NCI-H2196 treated with DMSO at 0.1 percent for 48 hours (cell line): ENCODE data around the gene CRADD.
"Not testable (repeated sequence)": the region's sequence is repeated elsewhere in the genome, so short reads cannot be mapped to it uniquely, and the experiment has no call there.

Source experiments
- DNase-seq: peaks from one replicate; lab custom pipeline; 2025; ENCODE audit not compliant: unreplicated experiment; lab: John Stamatoyannopoulos, UW

The CRADD gene

DNA sequence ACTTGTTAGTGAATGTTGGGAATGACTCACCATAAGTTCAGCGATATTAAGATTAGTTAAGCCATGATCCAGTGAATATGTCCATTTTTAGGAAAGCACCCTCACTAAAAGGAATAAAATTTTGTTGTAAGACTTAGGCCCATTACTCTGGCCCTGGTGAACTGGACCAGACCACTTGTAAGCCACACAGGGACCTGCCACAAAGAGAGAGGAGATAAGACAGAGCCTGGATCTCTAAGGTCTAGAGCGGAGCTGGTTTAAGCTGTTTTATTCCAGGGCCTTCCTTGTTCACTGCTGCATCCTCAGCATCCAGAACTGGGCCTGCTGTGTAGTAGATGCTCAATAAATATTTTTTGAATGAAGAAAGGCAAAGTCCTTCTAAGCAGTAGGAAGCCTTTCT is 79.1 kb downstream of the CRADD start:
- no peak for DNase-seq

DNA sequence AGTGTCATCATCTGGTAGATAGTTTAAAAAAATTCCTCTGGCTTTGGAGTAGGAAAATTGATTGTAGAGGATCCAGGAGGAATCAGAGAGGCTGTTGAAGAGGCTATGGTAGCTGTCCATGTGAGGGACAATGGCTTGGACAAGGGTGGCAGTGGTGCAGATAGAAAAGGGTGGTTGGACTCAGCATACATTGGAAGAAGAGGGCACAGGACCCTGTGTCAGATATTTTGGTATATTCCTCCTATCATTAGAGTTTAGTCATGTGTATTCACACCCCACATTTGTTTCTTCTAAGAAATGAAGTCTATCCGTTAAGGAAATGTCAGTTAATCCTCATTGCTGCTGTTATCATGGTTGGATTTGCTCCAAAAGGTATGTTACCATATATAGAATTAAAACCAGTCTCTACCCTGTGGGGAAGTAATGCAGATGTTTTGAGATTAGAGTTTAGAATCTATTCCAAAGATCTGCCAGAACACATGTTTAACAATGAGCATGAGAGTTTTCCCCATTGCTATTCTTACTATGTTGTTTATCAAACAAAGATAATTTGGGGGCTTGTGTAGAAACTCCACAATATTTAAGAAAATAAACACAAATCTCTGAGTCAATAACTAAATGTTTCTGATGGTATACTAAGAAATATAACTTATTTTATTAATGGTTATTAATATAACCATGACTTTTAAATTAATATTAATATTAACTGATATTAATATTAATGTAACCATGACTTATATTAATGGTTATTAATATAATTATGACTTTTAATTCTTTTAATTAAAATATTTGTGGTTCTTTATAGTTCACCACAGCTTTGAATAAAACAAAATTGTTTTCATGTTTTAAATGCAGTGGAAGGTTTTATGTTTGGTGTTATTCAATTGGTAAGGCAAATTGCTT is 80.9 kb downstream of the CRADD start:
- no peak for DNase-seq

DNA sequence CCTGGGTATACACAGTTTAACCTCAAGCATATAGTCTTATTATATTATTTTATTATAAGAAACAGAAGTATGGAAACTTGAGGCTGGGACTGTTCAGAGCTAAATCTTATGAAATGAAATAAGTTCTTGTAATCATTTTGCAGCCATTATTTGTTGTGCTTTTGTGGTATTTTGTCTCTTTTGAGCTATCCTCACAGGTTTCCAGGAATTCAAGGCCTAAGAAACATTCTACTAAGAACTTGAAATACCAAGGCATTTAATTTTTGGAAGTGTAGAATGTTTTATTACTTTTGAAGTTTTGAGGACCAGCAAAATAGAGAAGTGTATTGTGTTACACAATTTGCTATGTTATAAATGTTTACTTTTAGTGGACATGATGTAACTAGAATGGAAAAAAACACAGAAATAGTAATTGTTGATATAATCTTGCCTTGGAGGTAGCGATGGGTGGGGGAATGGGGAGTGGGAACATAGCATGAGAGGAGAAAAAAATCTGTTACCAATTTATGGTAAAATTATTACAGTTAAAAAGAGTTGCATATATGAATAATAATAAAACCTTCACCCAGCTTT is 81.7 kb downstream of the CRADD start:
- DNase-seq = no peak

DNA sequence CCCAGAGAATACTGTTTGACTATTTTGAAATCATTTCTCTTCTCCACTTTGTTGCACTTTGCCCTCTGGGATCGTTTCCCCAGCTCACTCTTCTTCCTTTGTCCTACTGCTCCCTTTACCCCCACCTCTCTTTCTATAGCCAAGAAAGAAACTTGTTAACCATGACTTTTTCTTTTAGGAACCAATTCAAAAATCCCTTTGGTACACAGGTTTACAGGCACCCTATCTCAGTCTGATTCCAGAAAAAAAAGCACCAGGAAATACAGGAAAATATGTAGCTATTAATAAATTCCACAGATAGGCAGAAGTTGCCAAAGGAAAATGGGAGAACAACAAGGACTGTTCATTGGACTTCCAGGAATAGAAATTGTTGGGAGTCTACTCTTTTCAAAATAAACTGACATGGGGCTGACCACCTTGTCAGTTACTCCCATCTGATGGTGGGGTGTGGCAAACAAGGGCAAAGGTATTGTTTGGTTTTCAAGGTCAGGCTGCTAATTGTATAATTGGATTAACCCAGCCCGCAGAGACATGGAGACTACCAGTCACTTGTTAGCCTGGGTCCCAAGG is 82.4 kb downstream of the CRADD start:
- DNase-seq = no peak

DNA sequence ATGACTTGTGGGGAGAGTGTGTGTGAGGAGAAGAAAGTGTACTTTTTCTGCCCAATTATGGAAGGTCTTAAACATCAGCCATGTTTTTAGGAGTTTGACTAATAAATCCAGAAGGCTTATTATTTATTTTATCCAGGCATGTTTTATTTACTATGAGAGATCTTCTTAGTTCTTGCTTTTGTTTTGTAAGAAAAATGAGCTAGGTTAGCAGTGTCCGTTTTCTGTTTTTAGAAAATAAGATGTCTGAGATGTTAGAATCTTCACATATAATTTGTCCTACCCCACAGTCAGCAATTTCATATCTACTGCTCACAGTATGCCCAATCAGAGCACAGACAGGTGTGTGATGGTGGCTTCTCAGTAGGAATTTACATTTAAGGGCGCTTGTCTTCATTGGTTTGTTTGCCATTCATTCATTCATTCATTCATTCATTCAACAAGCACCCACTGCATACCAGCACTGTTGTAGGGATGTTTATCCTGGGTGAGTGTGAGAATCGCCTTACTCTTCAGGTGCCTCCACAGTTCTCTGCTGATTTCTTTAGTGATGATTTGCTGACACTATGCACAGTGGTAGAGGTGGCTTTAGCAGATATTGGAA is 83.2 kb downstream of the CRADD start:
- no peak for DNase-seq

DNA sequence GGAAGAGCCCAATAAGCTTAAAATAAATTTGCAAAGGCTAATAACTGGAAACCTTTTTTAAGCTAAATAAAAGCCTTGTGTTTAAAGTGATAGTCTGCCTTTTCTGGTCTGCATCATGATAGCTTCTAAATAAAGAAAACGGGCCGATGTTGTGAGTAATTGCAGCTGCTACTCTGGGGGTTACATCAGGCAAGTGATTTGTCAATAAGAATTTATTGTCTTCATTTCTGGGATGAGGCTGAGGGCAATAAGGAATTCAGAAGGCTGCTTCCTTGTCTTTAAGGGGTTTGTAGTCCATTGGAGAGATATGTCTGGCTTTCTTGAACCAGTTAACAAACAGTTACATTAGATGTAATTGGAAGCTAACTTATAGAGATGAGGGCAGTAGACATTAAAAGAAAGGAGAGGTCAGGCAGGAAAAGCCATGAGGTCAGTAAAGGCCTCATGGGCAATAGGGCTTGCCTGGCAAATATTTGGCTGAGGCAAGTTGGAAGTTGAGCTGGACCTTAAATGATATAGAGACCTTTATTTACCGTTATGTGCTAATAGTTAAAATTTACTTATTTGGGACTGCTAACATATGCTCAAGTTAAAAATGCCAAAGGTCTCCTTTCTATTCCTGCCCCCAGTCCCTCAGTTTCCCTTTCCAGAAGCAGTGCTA is 85.0 kb downstream of the CRADD start:
- DNase-seq = no peak

DNA sequence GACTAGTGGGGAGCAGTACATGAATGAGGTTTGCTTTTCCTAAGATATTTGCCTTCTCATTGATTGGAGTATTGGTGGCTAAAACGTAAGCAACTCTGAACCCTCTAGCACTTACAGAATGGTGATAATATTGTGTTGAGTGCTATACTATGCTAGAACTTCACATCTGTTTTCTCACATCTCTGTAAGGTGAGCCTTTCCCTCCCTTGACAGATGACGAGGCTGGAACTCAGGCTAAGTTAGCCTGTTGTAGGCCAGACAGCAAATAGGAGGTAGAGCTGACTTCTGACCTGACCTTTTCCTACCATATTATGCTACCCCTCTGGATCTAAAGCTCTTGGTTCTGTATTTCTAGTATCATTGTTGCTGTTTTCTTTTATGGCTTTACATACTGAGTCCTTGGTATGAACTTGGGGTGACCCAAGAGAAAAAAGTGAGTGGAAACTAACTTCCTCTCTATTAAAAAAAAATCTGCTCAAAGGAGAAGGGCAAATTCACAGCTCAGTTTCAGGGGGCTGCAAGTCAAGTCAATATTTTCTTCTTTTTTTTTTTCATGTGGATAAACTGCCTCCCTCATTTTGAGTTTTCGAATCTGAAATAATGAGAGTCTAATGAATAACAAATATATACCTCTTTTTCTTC is 85.9 kb downstream of the CRADD start:
- no peak for DNase-seq

DNA sequence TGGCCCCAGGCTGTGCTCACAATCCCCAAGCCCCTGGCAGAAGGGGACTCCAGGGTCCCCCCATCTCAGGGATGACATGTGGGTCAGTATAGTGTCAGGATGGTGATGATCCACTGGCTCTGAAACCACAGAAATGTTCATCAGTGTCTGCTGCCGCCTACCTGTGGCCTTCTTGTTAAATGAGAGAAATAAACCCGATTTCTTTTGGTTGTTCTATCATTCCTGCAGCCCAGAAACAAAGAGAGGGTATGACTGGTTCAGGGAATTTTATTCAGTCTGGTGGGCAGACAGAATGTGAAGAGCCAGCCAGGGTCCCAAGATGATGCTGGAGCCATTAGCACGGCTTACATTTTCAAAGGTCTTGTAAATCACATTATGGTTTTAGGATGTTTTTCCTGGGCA is 86.6 kb downstream of the CRADD start:
- no peak for DNase-seq

DNA sequence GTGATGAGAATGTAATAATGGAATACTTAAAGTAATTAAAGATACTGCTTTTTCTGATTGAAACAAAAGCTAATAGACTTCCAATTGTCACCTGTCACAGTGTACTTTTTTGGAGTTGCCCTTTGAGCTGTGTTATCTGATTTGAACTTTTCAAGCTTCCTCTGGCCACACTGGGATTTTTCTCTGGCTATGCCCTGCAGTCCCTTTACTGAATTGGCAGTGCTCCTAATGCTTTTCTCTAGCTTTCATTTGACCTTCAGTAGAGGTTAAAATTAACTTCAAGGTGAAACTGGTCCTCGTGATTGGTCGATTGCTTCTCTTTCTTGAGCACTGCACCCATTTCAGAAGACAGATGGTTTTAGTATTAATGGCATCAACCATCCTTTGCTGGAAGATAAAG is 89.2 kb downstream of the CRADD start:
- DNase-seq = no peak

DNA sequence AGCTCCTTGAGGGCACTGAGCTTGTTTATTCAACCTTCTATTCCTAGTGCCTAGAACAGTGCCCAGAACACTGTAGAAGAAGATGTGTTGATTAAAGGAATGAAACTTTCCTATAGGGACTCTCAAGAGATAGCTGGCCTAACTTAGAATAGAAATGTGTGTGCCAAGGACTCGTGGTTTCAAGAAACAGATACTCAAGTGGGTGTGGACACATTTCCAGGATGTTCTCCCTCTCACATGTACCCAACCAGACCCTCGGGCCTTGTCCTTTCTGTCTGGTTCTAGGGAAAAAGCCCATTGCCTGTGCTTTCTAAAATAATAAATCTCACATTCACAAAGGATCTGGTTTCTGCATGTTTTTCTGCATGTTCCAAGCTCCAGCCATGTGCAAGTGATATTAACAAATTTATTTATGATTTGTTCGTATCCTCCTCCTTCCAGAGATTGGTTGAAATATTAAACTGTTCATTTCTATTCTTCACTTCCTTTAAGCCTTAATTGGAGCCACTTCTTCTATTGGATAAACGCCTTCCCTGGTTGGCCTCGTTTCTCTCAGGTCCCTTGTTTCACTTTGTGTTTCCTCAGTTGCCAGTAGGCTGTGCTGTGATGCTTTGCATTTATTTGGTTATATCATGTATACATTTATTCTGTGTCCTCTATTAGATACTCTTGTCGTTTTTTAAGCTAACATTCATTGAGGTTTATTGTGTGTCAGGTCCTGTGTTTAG is 89.8 kb downstream of the CRADD start:
- DNase-seq = no peak

DNA sequence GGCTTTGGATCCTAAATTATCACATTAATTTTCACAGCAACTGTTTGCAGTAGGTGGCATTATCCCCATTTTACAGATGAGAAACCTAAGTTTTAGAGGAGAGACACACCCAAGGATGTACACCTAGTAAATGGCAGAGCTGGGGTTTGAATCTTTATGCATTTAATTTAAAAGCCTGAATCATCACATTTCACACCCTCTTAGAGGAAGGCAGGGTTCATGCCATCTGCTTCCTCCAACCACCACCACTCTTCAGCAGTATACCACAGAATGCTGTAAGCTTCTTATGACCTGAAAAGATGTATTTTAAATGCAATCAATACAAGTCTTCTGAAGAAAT is 90.3 kb downstream of the CRADD start:
- DNase-seq = no peak

DNA sequence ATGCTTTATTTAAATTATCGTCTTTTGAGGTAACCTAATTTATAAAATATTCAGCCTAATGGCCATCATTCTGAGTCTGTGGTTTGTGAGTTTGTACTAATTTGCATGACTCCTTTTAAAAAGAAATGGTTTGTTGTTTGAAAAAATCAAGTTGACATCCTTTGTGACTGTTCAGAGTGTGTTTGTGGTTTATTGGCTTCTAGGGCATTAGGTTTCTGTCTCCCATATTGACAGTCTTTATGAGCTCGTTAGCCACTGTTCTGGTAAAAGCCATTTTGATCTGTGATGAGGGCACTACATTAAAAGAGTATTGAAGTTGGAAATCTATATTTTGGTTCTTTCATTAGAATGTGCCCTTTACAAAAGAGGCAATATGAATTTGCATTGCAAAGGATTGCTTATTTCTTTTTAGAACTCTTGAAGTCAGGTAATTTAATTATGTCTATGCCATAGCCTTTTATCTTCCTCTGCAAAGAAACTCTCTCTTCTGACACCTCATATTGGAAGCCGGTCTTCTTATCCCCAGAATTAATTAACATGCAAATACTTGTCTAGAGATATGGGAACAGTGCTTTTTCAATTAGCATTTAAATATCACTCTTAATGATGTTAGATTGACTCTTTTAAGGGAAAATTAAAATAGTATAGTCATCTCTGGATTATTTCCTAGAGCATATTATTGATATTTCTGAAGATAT is 95.0 kb downstream of the CRADD start:
- no peak for DNase-seq

DNA sequence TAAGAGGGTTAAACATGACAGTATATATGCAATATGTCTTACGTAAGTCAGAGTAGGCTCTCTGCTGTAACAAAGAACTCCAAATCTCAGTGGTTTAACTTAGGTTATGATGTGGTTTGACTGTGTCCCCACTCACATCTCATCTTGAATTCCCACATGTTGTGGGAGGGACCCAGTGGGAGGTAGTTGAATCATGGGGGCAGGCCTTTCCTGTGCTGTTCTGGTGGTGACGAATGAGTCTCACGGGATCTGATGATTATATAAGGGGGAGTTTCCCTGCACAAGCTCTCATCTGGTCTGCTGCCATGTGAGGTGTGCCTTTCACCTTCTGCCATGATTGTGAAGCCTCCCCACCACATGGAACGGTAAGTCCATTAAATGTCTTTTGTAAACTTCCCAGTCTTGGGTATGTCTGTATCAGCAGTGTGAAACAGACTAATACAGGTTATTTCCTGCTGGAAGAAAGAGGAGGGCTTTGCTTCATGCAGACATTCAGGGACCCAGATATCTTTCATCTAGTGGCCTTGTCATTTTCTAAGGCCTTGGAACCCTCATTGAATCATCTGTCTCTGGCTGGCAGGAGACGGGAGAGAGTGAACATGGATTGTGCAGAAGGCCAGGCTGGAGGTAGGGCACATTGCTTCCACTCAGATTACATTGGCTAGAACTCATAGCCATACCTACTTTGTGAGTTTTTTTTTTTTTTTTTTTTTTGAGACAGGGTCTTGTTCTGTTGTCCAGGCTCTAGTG is 96.1 kb downstream of the CRADD start:
- DNase-seq = no peak

DNA sequence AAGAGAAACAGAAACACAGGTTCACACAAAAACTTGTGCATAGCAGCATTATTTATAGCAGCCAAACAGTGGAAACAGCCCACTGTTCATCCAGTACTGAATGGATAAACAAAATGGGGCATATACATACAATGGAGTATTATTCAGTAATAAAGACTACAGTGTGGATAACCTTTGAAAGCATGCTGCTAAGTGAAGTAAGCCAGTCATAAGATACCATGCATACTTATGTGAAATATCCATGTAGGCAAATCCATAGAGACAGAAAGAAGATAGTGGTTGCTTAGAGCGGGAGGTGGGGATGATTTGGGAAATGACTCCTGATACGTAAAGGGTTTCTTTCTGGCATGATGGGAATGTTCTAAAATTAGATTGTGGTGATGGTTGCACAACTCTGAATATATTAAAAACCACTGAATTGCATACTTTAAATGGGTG is 99.4 kb downstream of the CRADD start:
- no peak for DNase-seq

DNA sequence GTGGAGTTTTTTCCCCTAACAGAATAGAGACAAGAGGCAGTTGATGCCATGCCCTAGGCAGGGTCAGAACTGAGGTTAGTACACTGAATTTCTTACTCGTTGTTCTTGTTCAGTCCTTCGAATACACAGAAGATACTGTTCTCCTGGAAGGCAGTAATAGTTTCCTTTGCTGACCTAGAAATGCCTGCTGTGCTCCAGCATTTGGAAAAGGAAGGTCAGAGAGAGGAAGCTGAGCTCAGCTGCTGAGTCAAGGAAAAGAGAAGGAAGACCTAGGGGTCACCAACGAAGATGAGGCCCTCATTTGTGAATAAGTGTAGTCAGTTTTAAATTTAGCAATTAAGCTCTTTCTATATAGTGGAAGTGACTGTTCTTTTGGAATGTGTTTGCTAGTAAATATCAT is 100.1 kb downstream of the CRADD start:
- no peak for DNase-seq

DNA sequence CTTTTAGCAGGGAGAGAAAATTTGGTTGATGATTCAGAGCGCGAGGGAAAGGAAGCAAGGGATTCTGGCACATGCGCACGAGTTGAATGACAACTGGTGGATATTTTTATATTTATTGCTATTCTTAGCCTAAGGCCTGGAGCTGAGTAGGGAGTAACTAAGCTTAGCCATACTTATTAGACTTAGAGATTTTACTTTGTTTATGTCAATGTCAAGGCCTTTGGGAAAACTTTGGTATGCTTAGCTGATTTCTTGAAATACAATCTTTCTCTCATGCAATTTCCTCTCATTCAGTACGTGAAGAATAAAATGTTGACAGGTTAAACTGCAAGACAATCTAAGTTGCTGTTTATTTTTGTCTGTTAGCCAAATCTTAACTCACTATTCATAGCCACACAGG is 101.1 kb downstream of the CRADD start:
- DNase-seq = no peak

DNA sequence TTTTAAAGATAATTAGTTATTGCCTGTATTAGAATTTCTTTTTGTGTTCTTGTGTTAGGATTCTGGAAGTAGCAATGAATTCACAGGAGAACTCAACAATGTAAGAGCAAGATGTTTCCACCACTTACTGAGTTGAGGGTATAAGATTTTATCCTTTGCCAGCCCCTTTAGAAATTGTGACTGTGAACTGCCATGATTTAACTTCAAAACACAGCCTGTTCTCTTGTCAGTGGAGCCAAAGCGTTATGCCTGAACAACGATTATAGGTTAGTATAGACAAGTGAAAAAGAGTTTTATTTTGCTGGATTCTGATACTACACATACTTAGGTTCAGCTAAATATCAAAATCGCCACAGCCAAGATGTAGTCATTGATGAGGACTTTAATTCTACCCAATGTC is 101.6 kb downstream of the CRADD start:
- no peak for DNase-seq

DNA sequence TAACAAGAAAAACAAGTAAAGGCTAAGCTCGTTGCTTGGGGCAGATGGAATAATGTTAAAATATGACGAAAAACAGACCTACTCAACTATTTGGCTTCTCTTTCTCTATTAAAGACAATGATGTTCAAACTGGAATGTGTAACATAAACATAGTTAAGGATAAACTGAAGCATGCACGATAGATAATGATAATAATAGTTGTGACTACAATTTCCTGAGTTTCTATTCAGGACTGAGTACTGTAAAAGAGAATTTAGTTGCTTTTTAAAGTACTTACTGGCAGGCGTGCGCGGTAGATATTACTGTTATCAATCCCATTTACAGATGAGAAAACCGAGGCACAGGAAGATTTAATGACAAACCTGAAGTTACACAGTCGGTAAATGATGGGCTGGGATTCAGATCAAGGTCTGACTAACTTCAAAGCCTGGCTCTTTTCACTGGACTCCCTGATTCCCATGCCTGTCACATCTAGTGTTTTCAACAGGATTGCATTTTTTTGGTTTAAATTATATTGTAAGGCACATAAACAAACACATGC is 103.0 kb downstream of the CRADD start:
- DNase-seq = no peak

DNA sequence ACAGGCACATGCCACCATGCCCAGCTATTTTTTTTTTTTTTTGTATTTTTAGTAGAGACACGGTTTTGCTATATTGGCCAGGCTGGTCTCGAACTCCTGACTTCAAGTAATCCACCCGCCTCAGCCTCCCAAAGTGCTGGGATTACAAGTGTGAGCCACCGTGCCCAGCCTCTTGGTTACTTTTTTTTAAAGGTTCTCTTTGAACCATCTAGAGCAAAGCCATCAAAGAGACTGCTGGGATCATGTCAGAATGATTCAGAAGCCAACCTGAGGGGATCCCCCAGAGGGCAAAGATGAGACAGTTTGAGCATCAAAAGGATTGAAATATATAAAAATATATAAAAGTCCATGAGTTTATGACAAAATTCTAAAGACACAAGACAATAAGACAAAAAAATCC is 103.7 kb downstream of the CRADD start:
- DNase-seq = not testable (repeated sequence)
